ENCODE results near the gene GIPC3. TPM values are rescaled to one million over a fixed set of nuclear protein-coding genes. Genes with fewer than 3 reads are reported as not detected.

GIPC3 gene
- total and polyA plus RNA-seq, 4 donors: 0.23 to 0.95 (median 0.25) TPM

GRCh38 chr19:3626473-3627350 lies 41.4 kb downstream of the GIPC3 start, which contains the start of gene CACTIN:
TSS of gene CACTIN (minus strand) at chr19:3626790. CDS start at chr19:3626762, 28 bp downstream.
- peak within 1 kb of the TSS; percentile 89 to 100 (median 93) for H3K4me3 ChIP-seq (ENCODE audit: low read depth in 1 of 3, low read length in 3 of 3)
- peak in 1 of 2 donors; percentile 76 for TF ChIP-seq GABPA (IDR thresholded peaks at IDR 0.05 in 1 of 2, conservative IDR thresholded peaks at IDR 0.05 in 1 of 2)
- TF ChIP-seq ATF3 (IDR thresholded peaks at IDR 0.05): no peak
- TF ChIP-seq CTCF (IDR thresholded peaks at IDR 0.05; ENCODE audit: low read depth, low read length, missing input control): no peak
- peak; percentile 63 for TF ChIP-seq REST (IDR thresholded peaks at IDR 0.05)
- TF ChIP-seq SP1 (IDR thresholded peaks at IDR 0.05): peak; percentile 97
- peak; percentile 60 to 68 for TF ChIP-seq RXRA (IDR thresholded peaks at IDR 0.05)
- TF ChIP-seq NR2F2 (IDR thresholded peaks at IDR 0.05): peak; percentile 41
- no peak for TF ChIP-seq HNF4G (IDR thresholded peaks at IDR 0.05)
- peak; percentile 57 for TF ChIP-seq FOXA1 (IDR thresholded peaks at IDR 0.05)
- no peak for TF ChIP-seq ZBTB33 (IDR thresholded peaks at IDR 0.05)
- TF ChIP-seq RAD21 (IDR thresholded peaks at IDR 0.05): peak in 1 of 2 donors; percentile 7
- TF ChIP-seq MAX (IDR thresholded peaks at IDR 0.05): peak; percentile 92
- TF ChIP-seq EGR1 (IDR thresholded peaks at IDR 0.05; ENCODE audit: low read depth in 2 of 2): peak in 1 of 2 donors; percentile 72
- peak; percentile 74 for TF ChIP-seq YY1 (IDR thresholded peaks at IDR 0.05)
- TF ChIP-seq JUND (IDR thresholded peaks at IDR 0.05): peak in 1 of 2 donors; percentile 24
- TF ChIP-seq FOXA2 (IDR thresholded peaks at IDR 0.05): no peak
- peak; percentile 58 to 65 for TF ChIP-seq HNF4A (conservative IDR thresholded peaks at IDR 0.05)
- under 1% methylated on average over 80 of the region's 80 CpGs for WGBS
- peaks cover 4 to 32% (median 21%) of the 10 kb centered on the region in 4 donors for H3K4me1 ChIP-seq (ENCODE audit: control insufficient read depth in 4 of 4, insufficient read depth in 4 of 4, low read length in 3 of 4)
- H3K9ac ChIP-seq (ENCODE audit: low read depth in 1 of 2, low read length in 2 of 2): peak within 1 kb of the TSS; percentile 73 to 80
- H3K27me3 ChIP-seq (ENCODE audit: control insufficient read depth in 4 of 4, insufficient read depth in 4 of 4, low read length in 3 of 4): no peaks in the 10 kb centered on the region
- peak within 1 kb of the TSS; percentile 95 to 98 for H3K27ac ChIP-seq (ENCODE audit: low read depth in 1 of 2, low read length in 2 of 2)
- H3K36me3 ChIP-seq (ENCODE audit: control insufficient read depth in 4 of 4, insufficient read depth in 3 of 4, low read depth in 1 of 4, low read length in 3 of 4): peaks cover 0 to 20% (median 4%) of the 10 kb centered on the region in 4 donors
- DNase-seq (ENCODE audit: low spot score): peak; percentile 98
- H3K9me3 ChIP-seq (ENCODE audit: control insufficient read depth in 4 of 4, low read length in 3 of 4): no peaks in the 10 kb centered on the region
